ENCODE results near the gene CPVL.

The CPVL gene

GRCh38 chr7:29078311-29079260 is 67.8 kb downstream of the CPVL start:
- no peak overlapping the region for H3K4me3 ChIP-seq (ENCODE audit: low read depth, low read length)
- no peak for TF ChIP-seq PRDM2 (tag by site-specific recombination; IDR thresholded peaks at IDR 0.05; ENCODE audit: borderline replicate concordance)
- no peak for TF ChIP-seq KLF7 (tag by site-specific recombination; IDR thresholded peaks at IDR 0.05; ENCODE audit: borderline replicate concordance)
- no peak for TF ChIP-seq ZNF510 (tag by site-specific recombination; IDR thresholded peaks at IDR 0.05; ENCODE audit: insufficient replicate concordance)
- TF ChIP-seq SCRT2 (tag by site-specific recombination; IDR thresholded peaks at IDR 0.05), result no peak
- TF ChIP-seq ZSCAN30 (tag by site-specific recombination; IDR thresholded peaks at IDR 0.05), result no peak
- no peaks in the 10 kb centered on the region for H3K9me3 ChIP-seq (ENCODE audit: control insufficient read depth, insufficient read depth, low read depth, low read length)
- H3K27ac ChIP-seq (ENCODE audit: extremely low read depth, low read depth, low read length), result no peak overlapping the region
- H3K36me3 ChIP-seq (ENCODE audit: control insufficient read depth in 2 of 2, insufficient read depth in 1 of 2, low read length in 2 of 2), result no peaks in the 10 kb centered on the region
- POLR2A ChIA-PET, result no interaction called here
- H3K4me1 ChIP-seq (ENCODE audit: control insufficient read depth, insufficient read depth, low read length), result no peaks in the 10 kb centered on the region
- CTCF ChIA-PET, result interaction anchor here (0.5 to 2.5 kb wide), 5 partner anchors 9 to 151 kb away, joined by 3 to 7 read pairs (median 4); no protein-coding TSS in a partner anchor

GRCh38 chr7:29077854-29078253 is 68.5 kb downstream of the CPVL start:
- no peak overlapping the region for H3K27ac ChIP-seq (ENCODE audit: extremely low read depth, low read depth, low read length)
- no peaks in the 10 kb centered on the region for H3K9me3 ChIP-seq (ENCODE audit: control insufficient read depth, insufficient read depth, low read depth, low read length)
- no peaks in the 10 kb centered on the region for H3K4me1 ChIP-seq (ENCODE audit: control insufficient read depth, insufficient read depth, low read length)
- CTCF ChIA-PET, result interaction anchor here (0.5 to 2.5 kb wide), 2 partner anchors 14 to 151 kb away, joined by 4 to 7 read pairs; no protein-coding TSS in a partner anchor
- no peaks in the 10 kb centered on the region for H3K36me3 ChIP-seq (ENCODE audit: control insufficient read depth in 2 of 2, insufficient read depth in 1 of 2, low read length in 2 of 2)
- TF ChIP-seq ZNF518A (tag by site-specific recombination; conservative IDR thresholded peaks at IDR 0.05; ENCODE audit: low read depth) (no peak), ZNF311 (tag by site-specific recombination; IDR thresholded peaks at IDR 0.05; ENCODE audit: borderline replicate concordance) (no peak), ZNF37A (tag by site-specific recombination; IDR thresholded peaks at IDR 0.05) (no peak), ZSCAN5A (tag by site-specific recombination; IDR thresholded peaks at IDR 0.05) (no peak)
- POLR2A ChIA-PET, result no interaction called here
- H3K4me3 ChIP-seq (ENCODE audit: low read depth, low read length), result no peak overlapping the region

Measured in HEK293 (cell line).